ENCODE results near the gene NF1. TPM values are rescaled to one million over a fixed set of nuclear protein-coding genes. Genes with fewer than 3 reads are reported as not detected.
"Not testable (repeated sequence)": the region's sequence is repeated elsewhere in the genome, so short reads cannot be mapped to it uniquely, and the experiment has no call there.

Gene NF1
- total and polyA plus RNA-seq, 7 donors = 4.8 to 83.8 (median 40.7) TPM

DNA sequence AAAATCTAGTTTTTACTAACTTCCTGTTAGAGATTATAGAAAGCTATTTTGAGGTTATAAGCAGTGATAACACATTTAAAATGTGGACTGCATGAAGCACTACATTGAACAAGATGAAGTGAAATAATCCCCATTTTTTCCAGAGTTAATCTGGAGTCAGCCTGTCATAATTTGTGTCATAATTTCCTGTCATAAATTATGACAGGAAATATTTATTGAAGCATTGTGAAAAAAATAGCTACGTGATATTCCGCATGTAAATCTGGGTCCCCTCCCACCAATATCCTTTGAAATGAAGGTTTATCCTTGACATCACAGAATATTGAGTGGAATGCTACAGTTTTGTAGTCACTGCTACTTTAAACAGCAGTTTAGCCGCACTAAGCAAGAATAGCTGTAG lies 162.2 kb downstream of the NF1 start:
- no peak for DNase-seq
- Histone ChIP-seq H3K36me3 (peaks cover 0 to 46% (median 7%) of the 10 kb centered on the region in 4 donors), H3K4me1 (no peaks in the 10 kb centered on the region), H3K4me3 (no peak overlapping the region), H3K9me3 (no peaks in the 10 kb centered on the region), H3K27me3 (no peaks in the 10 kb centered on the region), H3K27ac (no peak overlapping the region)
- TF ChIP-seq POLR2AphosphoS5 (IDR thresholded peaks at IDR 0.05) (no peak), POLR2A (IDR thresholded peaks at IDR 0.05) (no peak), EP300 (IDR thresholded peaks at IDR 0.05) (no peak), CTCF (IDR thresholded peaks at IDR 0.05) (no peak)
- WGBS, 2 donors = 87 to 91% methylated on average over 3 of the region's 3 CpGs
- intact Hi-C loops (cut with DNase I) = no loop called here

GRCh38 chr17:31260151-31260550 lies 165.4 kb downstream of the NF1 start:
- Histone ChIP-seq H3K36me3 (peaks cover 0 to 40% (median 9%) of the 10 kb centered on the region in 4 donors), H3K9me3 (no peaks in the 10 kb centered on the region), H3K4me3 (no peak overlapping the region), H3K4me1 (no peaks in the 10 kb centered on the region), H3K27me3 (no peaks in the 10 kb centered on the region), H3K27ac (no peak overlapping the region)
- intact Hi-C loops (cut with DNase I) = no loop called here
- DNase-seq = no peak
- 96% methylated on average over 3 of the region's 3 CpGs for WGBS, 2 donors
- TF ChIP-seq CTCF (IDR thresholded peaks at IDR 0.05) = no peak
- no peak for TF ChIP-seq POLR2AphosphoS5 (IDR thresholded peaks at IDR 0.05)
- TF ChIP-seq EP300 (IDR thresholded peaks at IDR 0.05) = no peak
- TF ChIP-seq POLR2A (IDR thresholded peaks at IDR 0.05) = no peak

GRCh38 chr17:31261601-31262000 lies 166.8 kb downstream of the NF1 start:
- H3K4me1 ChIP-seq = no peaks in the 10 kb centered on the region
- no peaks in the 10 kb centered on the region for H3K27me3 ChIP-seq
- H3K9me3 ChIP-seq = no peaks in the 10 kb centered on the region
- 26 to 62% methylated on average over 1 of the region's 1 CpG for WGBS, 2 donors
- no peak overlapping the region for H3K27ac ChIP-seq
- intact Hi-C loops (cut with DNase I) = no loop called here
- H3K36me3 ChIP-seq = peaks cover 0 to 52% (median 9%) of the 10 kb centered on the region in 4 donors
- TF ChIP-seq POLR2AphosphoS5 (IDR thresholded peaks at IDR 0.05) = no peak
- no peak for TF ChIP-seq CTCF (IDR thresholded peaks at IDR 0.05)
- no peak for TF ChIP-seq POLR2A (IDR thresholded peaks at IDR 0.05)
- no peak for TF ChIP-seq EP300 (IDR thresholded peaks at IDR 0.05)
- H3K4me3 ChIP-seq = no peak overlapping the region
- DNase-seq = no peak

- WGBS, 2 donors = 98% methylated on average over 1 of the region's 1 CpG
- H3K9me3 ChIP-seq; H3K27me3 ChIP-seq; DNase-seq; H3K4me1 ChIP-seq; H3K27ac ChIP-seq; intact Hi-C loops (cut with DNase I); H3K4me3 ChIP-seq: not testable (repeated sequence)
- H3K36me3 ChIP-seq = peaks cover 0 to 52% (median 9%) of the 10 kb centered on the region in 4 donors
Measured at GRCh38 chr17:31262923-31263322, 168.1 kb downstream of the NF1 start.

DNA sequence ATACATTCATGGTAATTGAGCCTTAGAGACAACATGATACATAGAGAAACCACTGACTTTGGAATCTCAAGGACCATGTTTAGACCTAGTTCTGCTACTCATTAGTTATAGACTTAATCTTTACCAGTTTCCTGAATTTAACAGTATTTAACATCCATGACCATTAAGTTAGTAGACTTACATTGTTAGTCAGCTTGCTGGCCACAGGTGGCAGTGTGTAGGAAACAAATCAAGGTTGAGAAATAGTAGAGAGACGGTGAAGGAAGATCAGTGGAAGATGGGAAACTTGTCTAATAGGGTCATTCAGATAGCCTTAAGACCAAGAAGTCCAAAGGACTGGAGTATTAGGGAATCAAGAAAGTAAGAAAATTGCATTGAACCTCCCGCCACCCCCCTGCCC lies 171.3 kb downstream of the NF1 start:
- TF ChIP-seq CTCF (IDR thresholded peaks at IDR 0.05) (no peak), POLR2A (IDR thresholded peaks at IDR 0.05) (no peak), POLR2AphosphoS5 (IDR thresholded peaks at IDR 0.05) (no peak), EP300 (IDR thresholded peaks at IDR 0.05) (no peak)
- intact Hi-C loops (cut with DNase I) = no loop called here
- Histone ChIP-seq H3K4me3 (no peak overlapping the region), H3K27me3 (no peaks in the 10 kb centered on the region), H3K4me1 (peaks cover 0 to 20% (median 11%) of the 10 kb centered on the region in 4 donors), H3K36me3 (peaks cover 0 to 38% (median 4%) of the 10 kb centered on the region in 4 donors), H3K9me3 (no peaks in the 10 kb centered on the region), H3K27ac (no peak overlapping the region)
- DNase-seq = no peak
- 83 to 90% methylated on average over 2 of the region's 2 CpGs for WGBS, 2 donors

Measured in sigmoid colon (tissue), 7 donors.